H1 (cell line): Measurements from ENCODE around the gene MOK. TPM values are rescaled to one million over a fixed set of nuclear protein-coding genes. Genes with fewer than 3 reads are reported as not detected.

Source experiments
- CTCF ChIA-PET: fragments of 300-600 bp; sonication (Branson Sonifier 250); formaldehyde crosslinking; loops from one replicate; lab custom pipeline; 2021; ENCODE audit not compliant: partially characterized antibody; lab: Charles Lee
- POLR2A ChIA-PET: fragments of 300-600 bp; sonication (Branson Sonifier 250); formaldehyde crosslinking; loops from one replicate; lab custom pipeline; 2021; ENCODE audit warnings: inconsistent platforms; ENCODE audit not compliant: partially characterized antibody; lab: Charles Lee
- DNase-seq, 2 experiments: peaks; one replicate each; pipeline versions ENCODE4 v3.0.0 to v3.0.0-alpha.2; 2010 to 2022; ENCODE audit warnings: low spot score in 2 of 2, low read depth in 1 of 2, mixed read lengths in 1 of 2
- FAIRE-seq: peaks from 2 replicates; lab custom pipeline; 2011; peaks lifted over from hg19 to GRCh38; lab: Jason Lieb, UNC
- H2AFZ ChIP-seq: 2 replicates; pipeline ENCODE4 v1.8.1; 2012; ENCODE audit warnings: low read length, inconsistent platforms
- H2AK5ac ChIP-seq: 2 replicates; pipeline ENCODE4 v1.6.1; 2013; ENCODE audit warnings: low read depth, low read length
- H2BK120ac ChIP-seq: replicated peaks from 2 replicates; pipeline ENCODE3; 2013; ENCODE audit warnings: low read depth, low read length, inconsistent platforms
- H2BK12ac ChIP-seq: 2 replicates; pipeline ENCODE4 v1.6.1; 2013; ENCODE audit warnings: low read depth, low read length
- H2BK15ac ChIP-seq: 2 replicates; pipeline ENCODE4 v1.6.1; 2013; ENCODE audit warnings: low read length
- H2BK20ac ChIP-seq: 2 replicates; pipeline ENCODE4 v1.6.1; 2013; ENCODE audit warnings: low read length
- H2BK5ac ChIP-seq: 2 replicates; pipeline ENCODE4 v1.6.1; 2013; ENCODE audit warnings: low read depth, low read length
- H3K14ac ChIP-seq: 2 replicates; pipeline ENCODE4 v1.6.1; 2013; ENCODE audit warnings: inconsistent platforms; ENCODE audit not compliant: insufficient read length
- H3K18ac ChIP-seq: 2 replicates; pipeline ENCODE4 v1.6.1; 2013; ENCODE audit warnings: low read length; ENCODE audit errors: extremely low read depth
- H3K23ac ChIP-seq: 2 replicates; pipeline ENCODE4 v1.6.1; 2013; ENCODE audit warnings: inconsistent platforms; ENCODE audit not compliant: insufficient read length
- H3K23me2 ChIP-seq: 2 replicates; pipeline ENCODE4 v1.6.1; 2013; ENCODE audit warnings: low read depth, low read length
- H3K27ac ChIP-seq: 2 replicates; pipeline ENCODE4 v1.6.1; 2011; ENCODE audit warnings: low read depth, low read length, inconsistent platforms
- H3K27me3 ChIP-seq, 4 experiments: replicated peaks in 1 of 4; 1 replicate in 1 of 4; 2 replicates in 3 of 4; pipeline versions ENCODE4 v1.6.1 to v1.8.1; 2011 to 2013; ENCODE audit warnings: low read length in 3 of 4, mild to moderate bottlenecking in 3 of 4, inconsistent platforms in 2 of 4, mixed read lengths in 2 of 4, moderate library complexity in 1 of 4; ENCODE audit not compliant: control insufficient read depth in 3 of 4, insufficient read depth in 3 of 4; ENCODE audit errors: extremely low read depth in 1 of 4
- H3K36me3 ChIP-seq, 4 experiments: 2 replicates each; pipeline versions ENCODE4 v1.6.1 to v1.8.1; 2011 to 2013; ENCODE audit warnings: mild to moderate bottlenecking in 4 of 4, low read length in 3 of 4, moderate library complexity in 2 of 4, control low read depth in 1 of 4, inconsistent platforms in 1 of 4; ENCODE audit not compliant: insufficient read depth in 4 of 4, control insufficient read depth in 2 of 4
- H3K4ac ChIP-seq: replicated peaks from 2 replicates; pipeline ENCODE3; 2013; ENCODE audit warnings: low read length, low read depth, mixed read lengths, inconsistent platforms; ENCODE audit not compliant: insufficient read length
- H3K4me1 ChIP-seq, 4 experiments: replicated peaks in 1 of 4; 1 replicate in 1 of 4; 2 replicates in 3 of 4; pipeline versions ENCODE4 v1.6.1 to v1.8.1; 2011 to 2013; ENCODE audit warnings: low read length in 3 of 4, inconsistent platforms in 2 of 4, mixed read lengths in 1 of 4; ENCODE audit not compliant: insufficient read depth in 4 of 4, control insufficient read depth in 3 of 4
- H3K4me2 ChIP-seq, 2 experiments: 2 replicates each; pipeline versions ENCODE4 v1.6.1 to v1.8.1; 2011 to 2013; ENCODE audit warnings: low read depth in 2 of 2, low read length in 2 of 2, control low read depth in 1 of 2, inconsistent platforms in 1 of 2, mild to moderate bottlenecking in 1 of 2; ENCODE audit not compliant: insufficient read depth in 1 of 2
- H3K4me3 ChIP-seq, 4 experiments: fragments of 200-600, 300-600 bp in 1 of 4; sonication (generic), shearing (Covaris generic), sonication (Bioruptor Twin) in 1 of 4; 2 replicates each; pipeline versions ENCODE4 v1.5.1 to v1.8.1; 2011 to 2016; ENCODE audit warnings: low read length in 4 of 4, low read depth in 3 of 4, control low read depth in 2 of 4, inconsistent platforms in 2 of 4, mild to moderate bottlenecking in 2 of 4, mixed read lengths in 1 of 4, moderate library complexity in 1 of 4; ENCODE audit not compliant: insufficient read depth in 2 of 4; ENCODE audit errors: extremely low read depth in 1 of 4
- H3K56ac ChIP-seq: replicated peaks from 2 replicates; pipeline ENCODE3; 2013; ENCODE audit warnings: low read depth, mild to moderate bottlenecking, mixed read lengths, low read length, inconsistent platforms; ENCODE audit not compliant: insufficient read length
- H3K79me1 ChIP-seq: 2 replicates; pipeline ENCODE4 v1.6.1; 2013; ENCODE audit warnings: low read depth, low read length, control low read depth
- H3K79me2 ChIP-seq, 2 experiments: 2 replicates each; pipeline versions ENCODE4 v1.6.1 to v1.8.1; 2012 to 2013; ENCODE audit warnings: low read length in 2 of 2, mild to moderate bottlenecking in 2 of 2, inconsistent platforms in 1 of 2; ENCODE audit not compliant: insufficient read depth in 2 of 2, control insufficient read depth in 1 of 2
- H3K9ac ChIP-seq, 4 experiments: replicated peaks in 1 of 4; 1 replicate in 1 of 4; 2 replicates in 3 of 4; pipeline versions ENCODE4 v1.6.1 to v1.8.1; 2011 to 2013; ENCODE audit warnings: low read depth in 3 of 4, low read length in 3 of 4, control low read depth in 2 of 4, mild to moderate bottlenecking in 2 of 4, moderate library complexity in 2 of 4, inconsistent platforms in 1 of 4; ENCODE audit errors: extremely low read depth in 1 of 4
- H3K9me3 ChIP-seq, 2 experiments: 2 replicates each; pipeline versions ENCODE4 v1.6.1 to v1.8.1; 2012 to 2013; ENCODE audit warnings: mild to moderate bottlenecking in 2 of 2, moderate library complexity in 2 of 2, control low read depth in 1 of 2, inconsistent platforms in 1 of 2, low read depth in 1 of 2, low read length in 1 of 2, mixed read lengths in 1 of 2; ENCODE audit not compliant: insufficient read depth in 2 of 2
- H4K20me1 ChIP-seq, 2 experiments: replicated peaks in 1 of 2; 2 replicates each; pipeline versions ENCODE3 to v1.8.1; 2011 to 2013; ENCODE audit warnings: inconsistent platforms in 2 of 2, low read length in 2 of 2, mild to moderate bottlenecking in 1 of 2; ENCODE audit not compliant: insufficient read depth in 2 of 2, control insufficient read depth in 1 of 2
- H4K5ac ChIP-seq: 2 replicates; pipeline ENCODE4 v1.6.1; 2013; ENCODE audit warnings: low read length, low read depth, mixed read lengths, inconsistent platforms; ENCODE audit not compliant: insufficient read length
- H4K8ac ChIP-seq: 2 replicates; pipeline ENCODE4 v1.8.0; 2013; ENCODE audit warnings: mild to moderate bottlenecking, moderate library complexity, low read length, inconsistent platforms; ENCODE audit not compliant: insufficient read depth; ENCODE audit errors: extremely low read depth
- H4K91ac ChIP-seq: replicated peaks from 2 replicates; pipeline ENCODE3; 2013; ENCODE audit warnings: low read length, mixed read lengths, inconsistent platforms; ENCODE audit not compliant: insufficient read length
- PHF8 ChIP-seq: fragments of 200-600 bp; sonication (generic); conservative IDR thresholded peaks from 2 replicates; pipeline ENCODE4 v1.7.1; 2012; ENCODE audit warnings: low read depth, mild to moderate bottlenecking, inconsistent platforms, low read length, moderate library complexity
- whole genome bisulfite sequencing, 2 experiments: shearing (Covaris generic) in 1 of 2; methylation state at CpG; one replicate each; pipeline versions ENCODE4 v1.1.6 to v1.1.7; 2013 to 2015; ENCODE audit warnings: low lambda C conversion rate in 2 of 2, mixed read lengths in 2 of 2, inconsistent platforms in 1 of 2, low coverage in 1 of 2, missing lambda C conversion rate in 1 of 2; ENCODE audit not compliant: insufficient replicate concordance in 2 of 2, insufficient coverage in 1 of 2, insufficient read length in 1 of 2; ENCODE audit errors: extremely low coverage in 1 of 2, missing lambda C conversion rate in 1 of 2; 5-methylcytosine and 5-hydroxymethylcytosine counted together
- polyA plus RNA-seq, 7 experiments: library from polyadenylated mRNA; depleted of rRNA in 3 of 7; stranded (reverse) in 5 of 7; unstranded in 2 of 7; fragments of >200 nt in 5 of 7; fragments of 200-250 nt in 2 of 7; gene quantifications; 1 replicate in 5 of 7; 2 replicates in 1 of 7; 4 replicates in 1 of 7; pipeline versions ENCODE4 v1.2.1 to v1.2.3, GENCODE V29; 2011 to 2013; ENCODE audit warnings: missing spikeins in 2 of 7, mixed read lengths in 2 of 7
- total RNA-seq: library from RNA; stranded (reverse); fragmentation: NEBNext Ultra II Directional; extraction: Animal tissue kit (Norgen Biotek cat#: 25700); gene quantifications from 2 replicates; pipeline ENCODE4 v1.2.1, GENCODE V29; 2021

MOK gene
- total and polyA plus RNA-seq, 2 of the 8 experiments (the other 6 are each of a cell fraction or from before 2014, with no cell fraction given), result 2.1 to 2.5 TPM

GRCh38 chr14:102335163-102335562 is 30.2 kb upstream of the MOK start:
- H3K9ac ChIP-seq, result no peak overlapping the region
- H3K18ac ChIP-seq, result no peak overlapping the region
- no peaks in the 10 kb centered on the region for H3K79me1 ChIP-seq
- no peak overlapping the region for H4K91ac ChIP-seq
- no peak overlapping the region for H4K8ac ChIP-seq
- H2AK5ac ChIP-seq, result no peak overlapping the region
- no peak overlapping the region for H4K5ac ChIP-seq
- no peaks in the 10 kb centered on the region for H3K23me2 ChIP-seq
- H2BK120ac ChIP-seq, result no peak overlapping the region
- no peak overlapping the region for H3K27ac ChIP-seq
- H3K4me1 ChIP-seq, result no peaks in the 10 kb centered on the region; a peak in 1 of 7 replicates
- no peak overlapping the region for H3K4me2 ChIP-seq
- no peak overlapping the region for H3K4ac ChIP-seq
- no peaks in the 10 kb centered on the region for H3K9me3 ChIP-seq
- no peak overlapping the region for H3K56ac ChIP-seq
- CTCF ChIA-PET, result interaction anchor here (0.6 to 4.2 kb wide), 6 partner anchors 11 to 354 kb away, joined by 3 to 22 read pairs (median 4); no protein-coding TSS in a partner anchor
- DNase-seq, result no peak
- POLR2A ChIA-PET, result interaction anchor here (1.1 kb wide), 1 partner anchor 14 kb away, joined by 5 read pairs; no protein-coding TSS in a partner anchor
- no peak overlapping the region for H2AFZ ChIP-seq
- H3K79me2 ChIP-seq, result no peaks in the 10 kb centered on the region
- peaks cover 0 to 17% (median 2%) of the 10 kb centered on the region in 4 experiments; a peak in 4 of 8 replicates for H3K36me3 ChIP-seq
- H2BK5ac ChIP-seq, result no peak overlapping the region; the same call in 1 of the 2 replicates
- H2BK15ac ChIP-seq, result no peak overlapping the region
- TF ChIP-seq PHF8, result no peak
- H3K23ac ChIP-seq, result no peak overlapping the region
- H3K27me3 ChIP-seq, result no peaks in the 10 kb centered on the region
- no peak overlapping the region for H2BK12ac ChIP-seq
- 90% methylated on average over 7 of the region's 7 CpGs; no CpG with 5 or more reads in 1 of the 2 experiments for WGBS, 2 experiments
- FAIRE-seq, result no peak
- H4K20me1 ChIP-seq, result peaks cover 0 to 2% of the 10 kb centered on the region in 2 experiments
- H3K14ac ChIP-seq, result no peak overlapping the region
- no peak overlapping the region for H2BK20ac ChIP-seq
- no peak overlapping the region for H3K4me3 ChIP-seq
